DOHH2 (cell line): ENCODE measurements around the gene BGN.

Source experiments
- CTCF ChIP-seq: fragments of 200-600 bp; sonication (generic); IDR thresholded peaks from one replicate; pipeline ENCODE4 v1.5.1; 2014; ENCODE audit warnings: antibody characterized with exemption, mild to moderate bottlenecking, low read depth, low read length; ENCODE audit not compliant: poor library complexity, severe bottlenecking
- EZH2phosphoT487 ChIP-seq: fragments of 200-600 bp; sonication (generic); IDR thresholded peaks from 2 replicates; pipeline ENCODE4 v1.6.1; 2017; ENCODE audit warnings: borderline replicate concordance, mild to moderate bottlenecking, antibody characterized with exemption, low read length, moderate library complexity, mixed read lengths

GRCh38 chrX:153477901-153478300, 16.9 kb upstream of the BGN start:
- TF ChIP-seq CTCF: no peak
- TF ChIP-seq EZH2phosphoT487: no peak
